Gastrocnemius medialis (tissue), 4 donors: ENCODE data around the gene ATXN10. TPM values are rescaled to one million over a fixed set of nuclear protein-coding genes. Genes with fewer than 3 reads are reported as not detected.

Source experiments
- ATAC-seq, 2 donors: fragments of 150-250 bp; one replicate each; pipeline ENCODE4 v1.9.1; 2016
- DNase-seq, 2 donors: peaks; one replicate each; pipeline ENCODE4 v3.0.0-alpha.2; 2019
- H3K27ac ChIP-seq, 4 donors: fragments of 200-600 bp; sonication (generic); 1 replicate in 1 of 4; 2 replicates in 3 of 4; pipeline ENCODE4 v1.5.1; 2016 to 2018; ENCODE audit warnings: mild to moderate bottlenecking in 2 of 4, moderate library complexity in 1 of 4
- H3K27me3 ChIP-seq, 3 donors: fragments of 200-600 bp; sonication (generic) in 2 of 3; 1 replicate in 1 of 3; 2 replicates in 2 of 3; pipeline versions ENCODE4 v1.5.1 to v1.6.0; 2016 to 2019; ENCODE audit warnings: mild to moderate bottlenecking in 1 of 3, moderate library complexity in 1 of 3
- H3K36me3 ChIP-seq, 2 donors: fragments of 200-600 bp; sonication (generic) in 1 of 2; one replicate each; pipeline ENCODE4 v1.5.1; 2017 to 2018
- H3K4me1 ChIP-seq, 2 donors: fragments of 200-600 bp; sonication (generic) in 1 of 2; one replicate each; pipeline ENCODE4 v1.5.1; 2016 to 2017; ENCODE audit warnings: mild to moderate bottlenecking in 2 of 2
- H3K4me3 ChIP-seq, 4 donors: fragments of 200-600 bp; sonication (generic) in 3 of 4; 1 replicate in 1 of 4; 2 replicates in 3 of 4; pipeline ENCODE4 v1.5.1; 2016 to 2019; ENCODE audit warnings: mild to moderate bottlenecking in 2 of 4
- H3K9me3 ChIP-seq, 3 donors: fragments of 200-600 bp; sonication (generic) in 2 of 3; 1 replicate in 1 of 3; 2 replicates in 2 of 3; pipeline ENCODE4 v1.5.1; 2016 to 2019
- CTCF ChIP-seq, 5 experiments: fragments of 450-650 bp in 3 of 5; fragments of 200-600 bp in 2 of 5; sonication (generic) in 2 of 5; IDR thresholded peaks in 4 of 5; conservative IDR thresholded peaks in 1 of 5; 1 replicate in 4 of 5; 2 replicates in 1 of 5; pipeline ENCODE4 v1.5.1; 2016 to 2019; ENCODE audit warnings: antibody characterized with exemption in 5 of 5, mild to moderate bottlenecking in 3 of 5, moderate library complexity in 3 of 5
- POLR2A ChIP-seq, 2 donors: fragments of 450-650 bp; IDR thresholded peaks; one replicate each; pipeline ENCODE4 v1.6.1; 2017; ENCODE audit warnings: antibody characterized with exemption in 2 of 2, mild to moderate bottlenecking in 2 of 2, moderate library complexity in 2 of 2
- in situ Hi-C, 4 donors: fragments of 200-750 bp; cut with MboI; loops; one replicate each; pipeline versions ENCODE4 v1.15.0 to v1.8.0; 2017; ENCODE audit warnings: low sequenced_read_pairs in 4 of 4
- intact Hi-C: fragments of 100-400 bp; cut with DNase I; formaldehyde crosslinking; loops from one replicate; pipeline ENCODE4 v1.15.1; 2023; ENCODE audit warnings: low total_unique reads
- total RNA-seq, 4 donors: library from RNA; depleted of rRNA; stranded (reverse); fragments of >200 nt; gene quantifications; one replicate each; pipeline versions ENCODE4 v1.1.0 to v1.2.3, GENCODE V29; 2016

The ATXN10 gene
- total RNA-seq, 4 donors from 2014 or later, result 52.9 to 98.9 (median 78.5) TPM

DNA sequence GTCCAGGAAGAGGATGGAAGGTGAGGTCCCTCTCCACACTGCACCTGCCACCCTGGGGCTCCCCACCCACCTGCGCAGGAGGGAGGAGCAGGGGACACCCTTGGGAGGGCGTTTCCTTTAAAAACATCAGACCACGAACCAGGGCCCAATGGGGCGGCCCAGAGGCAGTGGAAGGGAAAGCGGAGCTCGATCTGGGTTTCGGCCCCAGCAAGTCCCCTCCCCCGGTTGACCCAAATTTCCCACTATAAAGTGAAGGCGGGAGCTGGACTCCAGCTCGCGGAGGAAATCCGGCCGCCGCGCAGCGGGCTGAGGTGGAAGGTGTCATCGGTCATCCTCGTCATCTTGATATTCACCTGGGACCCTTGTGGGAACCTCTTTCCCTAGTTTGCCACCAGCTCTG, 206.0 kb downstream of the ATXN10 start:
- H3K36me3 ChIP-seq, result no peaks in the 10 kb centered on the region
- ATAC-seq (no peak), DNase-seq (no peak)
- intact Hi-C loops (no loop called here), in situ Hi-C loops (no loop called here)
- no peak overlapping the region for H3K27ac ChIP-seq
- H3K27me3 ChIP-seq, result peaks cover 40 to 53% (median 46%) of the 10 kb centered on the region in 3 donors
- H3K9me3 ChIP-seq, result no peaks in the 10 kb centered on the region
- no peak overlapping the region for H3K4me3 ChIP-seq
- TF ChIP-seq POLR2A (IDR thresholded peaks at IDR 0.05), result no peak
- TF ChIP-seq CTCF (IDR thresholded peaks at IDR 0.05 in 4 of 5, conservative IDR thresholded peaks at IDR 0.05 in 1 of 5), result no peak
- peaks cover 4 to 5% of the 10 kb centered on the region in 2 donors for H3K4me1 ChIP-seq

DNA sequence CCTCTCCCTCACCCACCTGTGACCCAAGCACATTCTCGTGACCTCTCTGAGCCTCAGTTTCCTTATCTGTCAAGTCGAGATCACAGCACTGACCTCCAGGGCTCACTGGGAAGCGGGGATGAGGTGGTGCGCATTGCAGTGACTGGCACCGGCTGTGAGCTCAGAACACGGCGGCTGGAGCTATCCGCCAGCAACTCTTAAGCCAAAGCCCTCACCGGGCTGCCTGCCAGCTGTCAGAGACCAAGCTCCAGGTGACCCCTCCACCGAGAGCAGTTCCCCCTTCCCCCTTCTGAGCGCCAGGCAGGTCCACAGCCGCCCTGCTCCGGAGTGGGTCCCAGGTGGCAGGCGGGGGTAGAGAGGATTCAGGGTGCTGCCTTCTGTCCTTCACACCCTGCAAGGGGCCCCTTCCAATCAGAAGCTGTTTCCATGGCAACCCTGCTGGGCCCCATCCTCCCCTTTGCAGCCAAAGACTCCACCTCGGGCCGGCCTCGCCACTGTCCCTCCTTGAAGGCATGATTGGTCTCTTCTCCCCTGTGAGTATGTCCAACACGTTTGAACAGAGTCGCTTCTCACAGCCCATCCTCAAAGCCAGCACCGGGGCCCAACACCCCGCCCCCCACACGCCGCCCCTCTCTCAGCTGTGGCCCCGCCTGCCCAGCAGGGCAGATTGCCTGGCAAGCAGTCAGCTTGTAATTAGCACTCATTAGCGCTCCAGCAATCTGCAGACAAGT, 206.6 kb downstream of the ATXN10 start:
- Histone ChIP-seq H3K4me1 (peaks cover 4 to 5% of the 10 kb centered on the region in 2 donors), H3K36me3 (no peaks in the 10 kb centered on the region), H3K27me3 (peaks cover 46 to 58% (median 52%) of the 10 kb centered on the region in 3 donors), H3K9me3 (no peaks in the 10 kb centered on the region), H3K4me3 (no peak overlapping the region), H3K27ac (no peak overlapping the region)
- ATAC-seq (no peak), DNase-seq (no peak)
- intact Hi-C loops, result no loop called here
- TF ChIP-seq POLR2A (IDR thresholded peaks at IDR 0.05) (no peak), CTCF (IDR thresholded peaks at IDR 0.05 in 4 of 5, conservative IDR thresholded peaks at IDR 0.05 in 1 of 5) (no peak)
- in situ Hi-C loops, result no loop called here

DNA sequence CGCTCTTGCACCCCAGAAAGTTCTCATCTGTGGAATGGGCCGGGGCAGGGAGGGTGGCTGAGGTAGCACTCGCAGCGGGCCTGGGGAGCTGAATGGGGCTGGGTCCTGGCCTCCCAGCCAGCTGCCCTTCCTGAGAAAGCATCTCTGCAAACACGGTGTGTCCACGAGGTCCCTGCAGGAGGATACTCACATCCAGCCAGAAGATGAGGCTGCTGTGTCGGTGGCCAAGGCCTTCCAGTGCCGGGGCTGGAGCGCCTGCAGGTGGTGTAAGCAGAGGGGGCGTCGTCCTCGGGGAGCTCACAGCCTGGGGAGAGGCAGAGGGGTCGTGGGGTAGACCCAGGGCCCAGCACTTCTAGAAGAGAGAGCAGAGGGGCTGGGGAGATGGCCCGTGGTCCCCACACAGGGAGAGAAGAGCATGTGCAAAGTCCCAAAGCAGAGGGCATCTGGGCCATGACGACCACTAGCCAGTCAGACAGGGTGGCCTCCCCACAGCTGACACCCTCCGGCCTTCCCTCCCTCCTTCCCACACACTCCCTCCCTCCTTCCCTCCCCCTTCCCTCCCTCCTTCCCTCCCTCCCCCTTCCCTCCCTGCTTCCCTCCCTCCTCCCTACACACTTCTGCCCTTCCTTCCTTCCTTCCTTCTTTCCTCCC, 207.4 kb downstream of the ATXN10 start:
- Histone ChIP-seq H3K4me1 (peaks cover 4 to 5% of the 10 kb centered on the region in 2 donors), H3K9me3 (no peaks in the 10 kb centered on the region), H3K27me3 (peaks cover 54 to 64% (median 60%) of the 10 kb centered on the region in 3 donors), H3K27ac (no peak overlapping the region), H3K36me3 (no peaks in the 10 kb centered on the region), H3K4me3 (no peak overlapping the region)
- intact Hi-C loops (no loop called here), in situ Hi-C loops (no loop called here)
- TF ChIP-seq POLR2A (IDR thresholded peaks at IDR 0.05) (no peak), CTCF (IDR thresholded peaks at IDR 0.05 in 4 of 5, conservative IDR thresholded peaks at IDR 0.05 in 1 of 5) (no peak)
- DNase-seq (no peak), ATAC-seq (no peak)

- intact Hi-C loops, result no loop called here
- DNase-seq, result no peak
- in situ Hi-C loops, result no loop called here
Observed at GRCh38 chr22:45879552-45879949, 207.9 kb downstream of the ATXN10 start.

More at GRCh38 chr22:45879552-45879949, 207.9 kb downstream of the ATXN10 start:
- H3K36me3 ChIP-seq, result no peaks in the 10 kb centered on the region
- H3K9me3 ChIP-seq, result no peaks in the 10 kb centered on the region
- no peak overlapping the region for H3K4me3 ChIP-seq
- ATAC-seq, result no peak
- peaks cover 4 to 5% of the 10 kb centered on the region in 2 donors for H3K4me1 ChIP-seq
- no peak overlapping the region for H3K27ac ChIP-seq
- no peak for TF ChIP-seq CTCF (IDR thresholded peaks at IDR 0.05 in 4 of 5, conservative IDR thresholded peaks at IDR 0.05 in 1 of 5)
- no peak for TF ChIP-seq POLR2A (IDR thresholded peaks at IDR 0.05)
- peaks cover 59 to 69% (median 61%) of the 10 kb centered on the region in 3 donors for H3K27me3 ChIP-seq
